ENCODE data around the gene SNRPE.

SNRPE gene

GRCh38 chr1:203873094-203873493 lies 11.7 kb downstream of the SNRPE start:
- no peak for DNase-seq (ENCODE audit: low spot score)
- in situ Hi-C loops (cut with MboI; ENCODE audit: low sequenced_read_pairs, unreplicated experiment) = no loop called here
- no peak for TF ChIP-seq CTCF (IDR thresholded peaks at IDR 0.05; ENCODE audit: borderline replicate concordance, control extremely low read depth, extremely low read depth, insufficient read depth, missing control alignments)

- in situ Hi-C loops (cut with MboI; ENCODE audit: low sequenced_read_pairs, unreplicated experiment) = no loop called here
- no peak for TF ChIP-seq CTCF (IDR thresholded peaks at IDR 0.05; ENCODE audit: borderline replicate concordance, control extremely low read depth, extremely low read depth, insufficient read depth, missing control alignments)
- no peak for DNase-seq (ENCODE audit: low spot score)
These were observed 17.0 kb downstream of the SNRPE start for GRCh38 chr1:203878422-203878821.

GRCh38 chr1:203880606-203881005 lies 19.2 kb downstream of the SNRPE start:
- in situ Hi-C loops (cut with MboI; ENCODE audit: low sequenced_read_pairs, unreplicated experiment) = no loop called here
- no peak for TF ChIP-seq CTCF (IDR thresholded peaks at IDR 0.05; ENCODE audit: borderline replicate concordance, control extremely low read depth, extremely low read depth, insufficient read depth, missing control alignments)
- no peak for DNase-seq (ENCODE audit: low spot score)

GRCh38 chr1:203888807-203889251 lies 27.4 kb downstream of the SNRPE start:
- no peak for TF ChIP-seq CTCF (IDR thresholded peaks at IDR 0.05; ENCODE audit: borderline replicate concordance, control extremely low read depth, extremely low read depth, insufficient read depth, missing control alignments)
- in situ Hi-C loops (cut with MboI; ENCODE audit: low sequenced_read_pairs, unreplicated experiment) = no loop called here
- no peak for DNase-seq (ENCODE audit: low spot score)

GRCh38 chr1:203891950-203892349 lies 30.6 kb downstream of the SNRPE start:
- TF ChIP-seq CTCF (IDR thresholded peaks at IDR 0.05; ENCODE audit: borderline replicate concordance, control extremely low read depth, extremely low read depth, insufficient read depth, missing control alignments) = no peak
- in situ Hi-C loops (cut with MboI; ENCODE audit: low sequenced_read_pairs, unreplicated experiment) = no loop called here
- DNase-seq (ENCODE audit: low spot score) = no peak

- TF ChIP-seq CTCF (IDR thresholded peaks at IDR 0.05; ENCODE audit: borderline replicate concordance, control extremely low read depth, extremely low read depth, insufficient read depth, missing control alignments) = no peak
These were observed 37.3 kb downstream of the SNRPE start for GRCh38 chr1:203898458-203899352.

More at GRCh38 chr1:203898458-203899352, 37.3 kb downstream of the SNRPE start:
- in situ Hi-C loops (cut with MboI; ENCODE audit: low sequenced_read_pairs, unreplicated experiment) = no loop called here
- no peak for DNase-seq (ENCODE audit: low spot score)

All from GM13976 (cell line).